Activated CD8-positive, alpha-beta memory T cell treated with anti-CD3 and anti-CD28 coated beads, Interleukin-2, amount 50 U/mL, for 48 hours (primary cell): Measurements from ENCODE around the gene WDR37.

Experiments
- DNase-seq: peaks from one replicate; pipeline ENCODE4 v3.0.0-alpha.2; 2020

WDR37 gene

GRCh38 chr10:1109795-1110673, 53.8 kb downstream of the WDR37 start:
- DNase-seq, result peak; percentile 82

- no peak for DNase-seq
Measured at GRCh38 chr10:1110674-1111119, 54.5 kb downstream of the WDR37 start.

- no peak for DNase-seq
Measured at GRCh38 chr10:1114315-1114714, 58.1 kb downstream of the WDR37 start.

- DNase-seq, result peak; percentile 33
Measured at GRCh38 chr10:1114719-1115606, 58.8 kb downstream of the WDR37 start.

- DNase-seq, result peak; percentile 29
Measured at GRCh38 chr10:1115607-1115955, 59.4 kb downstream of the WDR37 start.

GRCh38 chr10:1116051-1116450, 59.9 kb downstream of the WDR37 start:
- peak; percentile 34 for DNase-seq

- DNase-seq, result peak; percentile 37
Measured at GRCh38 chr10:1116696-1117280, 60.6 kb downstream of the WDR37 start.

- peak; percentile 41 for DNase-seq
Measured at GRCh38 chr10:1117651-1118050, 61.5 kb downstream of the WDR37 start.

GRCh38 chr10:1118318-1118717, 62.1 kb downstream of the WDR37 start:
- DNase-seq, result peak; percentile 25

GRCh38 chr10:1119027-1119426, 62.8 kb downstream of the WDR37 start:
- DNase-seq, result peak; percentile 22

- DNase-seq, result peak; percentile 28
Measured at GRCh38 chr10:1119501-1119900, 63.3 kb downstream of the WDR37 start.

- peak; percentile 26 for DNase-seq
Measured at GRCh38 chr10:1120306-1120705, 64.1 kb downstream of the WDR37 start.

GRCh38 chr10:1120801-1121211, 64.6 kb downstream of the WDR37 start:
- peak; percentile 18 for DNase-seq

- DNase-seq, result peak; percentile 30
Measured at GRCh38 chr10:1121271-1121970, 65.2 kb downstream of the WDR37 start.

- DNase-seq, result no peak
Measured at GRCh38 chr10:1122349-1122748, 66.2 kb downstream of the WDR37 start.

GRCh38 chr10:1123198-1123597, 67.0 kb downstream of the WDR37 start:
- no peak for DNase-seq

GRCh38 chr10:1123972-1124371, 67.8 kb downstream of the WDR37 start:
- DNase-seq, result no peak

- DNase-seq, result no peak
Measured at GRCh38 chr10:1124796-1125195, 68.6 kb downstream of the WDR37 start.

- no peak for DNase-seq
Measured at GRCh38 chr10:1126461-1126860, 70.3 kb downstream of the WDR37 start.

- DNase-seq, result no peak
Measured at GRCh38 chr10:1127629-1128028, 71.4 kb downstream of the WDR37 start.

GRCh38 chr10:1128115-1128514, 71.9 kb downstream of the WDR37 start:
- DNase-seq, result no peak

GRCh38 chr10:1128649-1129048, 72.5 kb downstream of the WDR37 start:
- no peak for DNase-seq

- DNase-seq, result peak; percentile 42
Measured at GRCh38 chr10:1130226-1130625, 74.0 kb downstream of the WDR37 start.
